ENCODE data around the gene PIGB. TPM values are rescaled to one million over a fixed set of nuclear protein-coding genes. Genes with fewer than 3 reads are reported as not detected.

PIGB gene
- total RNA-seq, 1 experiment from 2014 or later: 15.1 TPM

- H3K9me3 ChIP-seq (ENCODE audit: control insufficient read depth in 1 of 2, insufficient read depth in 1 of 2, low read depth in 1 of 2, low read length in 2 of 2): no peaks in the 10 kb centered on the region
- no TSS peak for BruUV-seq (replicated peaks)
- H3K4me3 ChIP-seq (replicated peaks in 1 of 2; ENCODE audit: low read depth in 1 of 2, low read length in 2 of 2): no peak overlapping the region
- no peak overlapping the region for H3K27ac ChIP-seq (ENCODE audit: low read depth, low read length)
- H3K9me2 ChIP-seq (ENCODE audit: insufficient read depth): no peaks in the 10 kb centered on the region
- no peaks in the 10 kb centered on the region for H3K27me3 ChIP-seq (ENCODE audit: insufficient read depth, low read length)
- ChIA-PET CTCF (no interaction called here), POLR2A (no interaction called here), RAD21 (ENCODE audit: low non-redundant PET in 1 of 2, low total read pairs in 2 of 2, uncharacterized antibody in 2 of 2, unreplicated experiment in 2 of 2) (no interaction called here)
- TF ChIP-seq ELF1 (IDR thresholded peaks at IDR 0.05; ENCODE audit: borderline replicate concordance, low read depth) (no peak), RAD21 (IDR thresholded peaks at IDR 0.05; ENCODE audit: low read depth) (no peak), CEBPB (IDR thresholded peaks at IDR 0.05; ENCODE audit: low read depth) (no peak), YY1 (IDR thresholded peaks at IDR 0.05; ENCODE audit: extremely low read depth, insufficient replicate concordance, low read depth, low read length) (no peak)
- intact Hi-C loops (cut with micrococcal nuclease): no loop called here
- ATAC-seq (peak; percentile 39; the same call in 1 of the 2 replicates), DNase-seq (ENCODE audit: low read depth, low spot score) (no peak)
- H4K20me1 ChIP-seq (ENCODE audit: insufficient read depth): no peaks in the 10 kb centered on the region
- H3K9ac ChIP-seq (ENCODE audit: low read length): no peak overlapping the region
- peak overlapping the region; percentile 63 for H3K4me2 ChIP-seq (ENCODE audit: low read length)
- no peaks in the 10 kb centered on the region for H3K36me3 ChIP-seq (ENCODE audit: control insufficient read depth in 1 of 2, insufficient read depth in 2 of 2, low read length in 2 of 2)
- H3K79me2 ChIP-seq (ENCODE audit: insufficient read depth, low read length): no peaks in the 10 kb centered on the region
- peaks cover 11 to 22% of the 10 kb centered on the region in 2 experiments for H3K4me1 ChIP-seq (ENCODE audit: control insufficient read depth in 1 of 2, insufficient read depth in 2 of 2, low read length in 2 of 2)
- no peak overlapping the region for H2AFZ ChIP-seq (ENCODE audit: low read depth, low read length, poor library complexity, severe bottlenecking)
Observed at GRCh38 chr15:55279100-55279745, 39.8 kb upstream of the PIGB start.

- H3K9me2 ChIP-seq (ENCODE audit: insufficient read depth): no peaks in the 10 kb centered on the region
- H3K27ac ChIP-seq (ENCODE audit: low read depth, low read length): no peak overlapping the region
- ChIA-PET CTCF (no interaction called here), POLR2A (no interaction called here), RAD21 (ENCODE audit: low non-redundant PET in 1 of 2, low total read pairs in 2 of 2, uncharacterized antibody in 2 of 2, unreplicated experiment in 2 of 2) (no interaction called here)
- peak overlapping the region; percentile 63 for H3K4me2 ChIP-seq (ENCODE audit: low read length)
- H3K9me3 ChIP-seq (ENCODE audit: control insufficient read depth in 1 of 2, insufficient read depth in 1 of 2, low read depth in 1 of 2, low read length in 2 of 2): no peaks in the 10 kb centered on the region
- H3K4me3 ChIP-seq (replicated peaks in 1 of 2; ENCODE audit: low read depth in 1 of 2, low read length in 2 of 2): peak overlapping the region in 1 of 2 experiments; percentile 9; a peak in 1 of 4 replicates
- DNase-seq (ENCODE audit: low read depth, low spot score): peak; percentile 65
- no peaks in the 10 kb centered on the region for H3K36me3 ChIP-seq (ENCODE audit: control insufficient read depth in 1 of 2, insufficient read depth in 2 of 2, low read length in 2 of 2)
- H3K27me3 ChIP-seq (ENCODE audit: insufficient read depth, low read length): no peaks in the 10 kb centered on the region
- ATAC-seq: peak; percentile 85
- no TSS peak for BruUV-seq (replicated peaks)
- H3K9ac ChIP-seq (ENCODE audit: low read length): 0 out of 2 replicates have a peak overlapping the region, but pooled peaks have one; percentile 4
- no peak overlapping the region for H2AFZ ChIP-seq (ENCODE audit: low read depth, low read length, poor library complexity, severe bottlenecking)
- H3K79me2 ChIP-seq (ENCODE audit: insufficient read depth, low read length): no peaks in the 10 kb centered on the region
- H3K4me1 ChIP-seq (ENCODE audit: control insufficient read depth in 1 of 2, insufficient read depth in 2 of 2, low read length in 2 of 2): peaks cover 11 to 22% of the 10 kb centered on the region in 2 experiments
- intact Hi-C loops (cut with micrococcal nuclease): no loop called here
- no peaks in the 10 kb centered on the region for H4K20me1 ChIP-seq (ENCODE audit: insufficient read depth)
- no peak for TF ChIP-seq CTCF (IDR thresholded peaks at IDR 0.05 in 2 of 3, conservative IDR thresholded peaks at IDR 0.05 in 1 of 3; ENCODE audit: borderline replicate concordance in 1 of 3, insufficient read depth in 1 of 3, low read depth in 2 of 3, low read length in 2 of 3)
- TF ChIP-seq SRF (IDR thresholded peaks at IDR 0.05; ENCODE audit: low read depth): no peak
- no peak for TF ChIP-seq POLR2A (IDR thresholded peaks at IDR 0.05; ENCODE audit: borderline replicate concordance, extremely low read depth, insufficient read depth, insufficient read length)
- no peak for TF ChIP-seq EGR1 (IDR thresholded peaks at IDR 0.05; ENCODE audit: low read depth)
- no peak for TF ChIP-seq ELF1 (IDR thresholded peaks at IDR 0.05; ENCODE audit: borderline replicate concordance, low read depth)
- no peak for TF ChIP-seq ZNF274 (IDR thresholded peaks at IDR 0.05; ENCODE audit: low read depth, low read length)
- TF ChIP-seq MAX (IDR thresholded peaks at IDR 0.05): peak; percentile 16; the same call in 1 of the 2 replicates
- TF ChIP-seq EZH2phosphoT487 (IDR thresholded peaks at IDR 0.05; ENCODE audit: borderline replicate concordance): no peak
- no peak for TF ChIP-seq ATF3 (IDR thresholded peaks at IDR 0.05)
- TF ChIP-seq RAD21 (IDR thresholded peaks at IDR 0.05; ENCODE audit: low read depth): no peak
- no peak for TF ChIP-seq POLR2AphosphoS5 (IDR thresholded peaks at IDR 0.05; ENCODE audit: low read depth, low read length)
- peak; percentile 85 for TF ChIP-seq FOSL1 (IDR thresholded peaks at IDR 0.05; ENCODE audit: low read depth)
- TF ChIP-seq CBX3 (IDR thresholded peaks at IDR 0.05; ENCODE audit: low read depth): no peak
- TF ChIP-seq JUND (IDR thresholded peaks at IDR 0.05): peak; percentile 81
- TF ChIP-seq TCF7L2 (IDR thresholded peaks at IDR 0.05; ENCODE audit: borderline replicate concordance, extremely low read depth, insufficient read depth, insufficient read length): peak; percentile 92
Observed at GRCh38 chr15:55279746-55280351, 39.2 kb upstream of the PIGB start.

All from HCT116 (cell line).